Hippocampal formation (tissue), 2 donors: ENCODE measurements around the gene FAM241A.
"Not testable (repeated sequence)": the region's sequence is repeated elsewhere in the genome, so short reads cannot be mapped to it uniquely, and the experiment has no call there.

ENCODE experiments used
- DNase-seq, 2 donors: peaks; one replicate each; lab custom pipeline; 2025; lab: John Stamatoyannopoulos, UW

Gene FAM241A

GRCh38 chr4:112145326-112145789 lies at the start of gene FAM241A:
Gene FAM241A, plus strand, starts transcription at chr4:112145454. Its CDS starts 127 bp downstream, at chr4:112145581.
- peak; percentile 87 to 89 for DNase-seq

GRCh38 chr4:112098841-112099530 lies 46.3 kb upstream of the FAM241A start:
- DNase-seq, result no peak

GRCh38 chr4:112099701-112100297 lies 45.5 kb upstream of the FAM241A start:
- DNase-seq, result peak in 1 of 2 donors; percentile 87

- no peak for DNase-seq
These were observed 42.3 kb upstream of the FAM241A start for GRCh38 chr4:112102875-112103370.

- DNase-seq, result no peak
These were observed 39.9 kb upstream of the FAM241A start for GRCh38 chr4:112105201-112105969.

GRCh38 chr4:112109360-112110058 lies 35.7 kb upstream of the FAM241A start:
- DNase-seq, result no peak

- no peak for DNase-seq
These were observed 35.2 kb upstream of the FAM241A start for GRCh38 chr4:112110059-112110425.

GRCh38 chr4:112111306-112111705 lies 33.9 kb upstream of the FAM241A start:
- no peak for DNase-seq

GRCh38 chr4:112112095-112112494 lies 33.2 kb upstream of the FAM241A start:
- not testable (repeated sequence) for DNase-seq

GRCh38 chr4:112112590-112113170 lies 32.6 kb upstream of the FAM241A start:
- DNase-seq, result no peak

- no peak for DNase-seq
These were observed 31.4 kb upstream of the FAM241A start for GRCh38 chr4:112113864-112114263.

- DNase-seq, result no peak
These were observed 30.8 kb upstream of the FAM241A start for GRCh38 chr4:112114452-112114851.

- DNase-seq, result no peak
These were observed 26.4 kb upstream of the FAM241A start for GRCh38 chr4:112118742-112119352.

GRCh38 chr4:112119353-112119783 lies 25.9 kb upstream of the FAM241A start:
- no peak for DNase-seq

- DNase-seq, result no peak
These were observed 25.2 kb upstream of the FAM241A start for GRCh38 chr4:112120021-112120420.

- no peak for DNase-seq
These were observed 19.8 kb upstream of the FAM241A start for GRCh38 chr4:112125416-112125815.

GRCh38 chr4:112127048-112127637 lies 18.1 kb upstream of the FAM241A start:
- no peak for DNase-seq

GRCh38 chr4:112127803-112128202 lies 17.5 kb upstream of the FAM241A start:
- no peak for DNase-seq

GRCh38 chr4:112128452-112128851 lies 16.8 kb upstream of the FAM241A start:
- DNase-seq, result no peak

- DNase-seq, result no peak
These were observed 14.3 kb upstream of the FAM241A start for GRCh38 chr4:112130906-112131305.

- DNase-seq, result no peak
These were observed 8.7 kb upstream of the FAM241A start for GRCh38 chr4:112136551-112136950.
